ENCODE results near the gene ASPG. TPM values are rescaled to one million over a fixed set of nuclear protein-coding genes. Genes with fewer than 3 reads are reported as not detected.

ASPG gene
- total RNA-seq, 4 donors from 2014 or later, result 1.5 to 2.0 (median 1.9) TPM; not detected in 1

GRCh38 chr14:104041430-104042104 lies 43.9 kb upstream of the ASPG start:
- DNase-seq (ENCODE audit: low spot score) (no peak), ATAC-seq (ENCODE audit: low FRiP score) (no peak)
- TF ChIP-seq, protein P1, sequence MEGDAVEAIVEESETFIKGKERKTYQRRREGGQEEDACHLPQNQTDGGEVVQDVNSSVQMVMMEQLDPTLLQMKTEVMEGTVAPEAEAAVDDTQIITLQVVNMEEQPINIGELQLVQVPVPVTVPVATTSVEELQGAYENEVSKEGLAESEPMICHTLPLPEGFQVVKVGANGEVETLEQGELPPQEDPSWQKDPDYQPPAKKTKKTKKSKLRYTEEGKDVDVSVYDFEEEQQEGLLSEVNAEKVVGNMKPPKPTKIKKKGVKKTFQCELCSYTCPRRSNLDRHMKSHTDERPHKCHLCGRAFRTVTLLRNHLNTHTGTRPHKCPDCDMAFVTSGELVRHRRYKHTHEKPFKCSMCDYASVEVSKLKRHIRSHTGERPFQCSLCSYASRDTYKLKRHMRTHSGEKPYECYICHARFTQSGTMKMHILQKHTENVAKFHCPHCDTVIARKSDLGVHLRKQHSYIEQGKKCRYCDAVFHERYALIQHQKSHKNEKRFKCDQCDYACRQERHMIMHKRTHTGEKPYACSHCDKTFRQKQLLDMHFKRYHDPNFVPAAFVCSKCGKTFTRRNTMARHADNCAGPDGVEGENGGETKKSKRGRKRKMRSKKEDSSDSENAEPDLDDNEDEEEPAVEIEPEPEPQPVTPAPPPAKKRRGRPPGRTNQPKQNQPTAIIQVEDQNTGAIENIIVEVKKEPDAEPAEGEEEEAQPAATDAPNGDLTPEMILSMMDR (IDR thresholded peaks at IDR 0.05), result no peak

DNA sequence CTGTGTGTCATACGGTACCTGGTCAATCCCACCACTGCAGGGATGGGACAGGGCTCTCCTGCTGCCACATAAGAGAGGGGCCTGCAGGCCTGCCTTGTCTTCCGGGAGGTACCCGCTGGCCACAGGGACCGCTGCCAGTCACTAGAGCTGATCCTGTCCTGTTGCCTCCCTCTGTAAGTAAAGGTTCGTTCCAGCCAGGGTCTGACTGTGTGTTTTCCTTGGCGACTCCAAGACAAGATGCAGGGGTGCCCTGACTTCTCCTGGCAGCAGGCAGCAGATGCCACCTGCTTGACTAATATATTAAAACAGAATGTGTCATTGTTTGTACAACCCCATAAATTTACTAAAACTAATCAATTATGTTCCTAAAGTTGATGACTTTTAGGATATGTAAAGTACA lies 41.5 kb upstream of the ASPG start:
- no peak for ATAC-seq (ENCODE audit: low FRiP score)
- DNase-seq (ENCODE audit: low spot score), result no peak
- TF ChIP-seq, protein P1 (IDR thresholded peaks at IDR 0.05), result no peak

- DNase-seq (ENCODE audit: low spot score) (no peak), ATAC-seq (ENCODE audit: low FRiP score) (no peak)
- TF ChIP-seq, protein P1 (IDR thresholded peaks at IDR 0.05), result no peak
Observed at GRCh38 chr14:104047761-104048160, 37.7 kb upstream of the ASPG start.

DNA sequence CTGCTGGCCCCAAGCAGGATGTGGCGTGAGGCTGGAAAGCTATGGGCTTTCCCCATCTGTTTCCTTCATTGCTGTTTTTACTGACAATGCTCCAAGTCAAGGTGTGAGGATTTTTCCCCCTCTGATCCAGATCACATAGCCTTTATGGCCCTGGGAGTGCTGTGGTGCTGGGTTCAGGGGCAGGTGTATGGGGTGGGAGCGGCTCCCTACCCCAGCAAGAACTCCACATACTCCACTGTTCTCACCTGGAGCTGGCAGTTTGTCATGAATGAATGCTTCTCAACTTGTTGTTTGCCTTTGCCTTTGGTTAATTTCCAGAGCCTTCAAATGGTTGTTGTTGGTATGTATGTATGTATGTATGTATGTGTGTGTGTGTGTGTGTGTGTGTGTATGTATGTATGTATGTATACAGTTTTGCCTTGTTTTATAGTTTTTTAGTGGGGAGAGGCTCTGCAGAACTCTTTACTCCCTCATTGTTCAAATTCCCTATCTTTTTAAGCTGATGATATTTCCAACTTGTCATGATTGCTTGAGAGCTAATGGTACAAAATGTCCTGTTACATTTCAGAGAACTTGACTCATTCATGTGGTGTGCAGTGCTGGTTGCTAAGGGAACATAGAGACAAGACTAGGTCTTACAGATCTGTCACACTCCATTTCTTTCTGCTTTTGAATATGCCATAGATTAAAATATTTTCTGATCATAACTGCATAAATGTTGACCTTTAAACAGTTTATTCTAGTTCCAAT lies 36.6 kb upstream of the ASPG start:
- no peak for DNase-seq (ENCODE audit: low spot score)
- no peak for ATAC-seq (ENCODE audit: low FRiP score)
- TF ChIP-seq, protein P1 (IDR thresholded peaks at IDR 0.05), result no peak

DNA sequence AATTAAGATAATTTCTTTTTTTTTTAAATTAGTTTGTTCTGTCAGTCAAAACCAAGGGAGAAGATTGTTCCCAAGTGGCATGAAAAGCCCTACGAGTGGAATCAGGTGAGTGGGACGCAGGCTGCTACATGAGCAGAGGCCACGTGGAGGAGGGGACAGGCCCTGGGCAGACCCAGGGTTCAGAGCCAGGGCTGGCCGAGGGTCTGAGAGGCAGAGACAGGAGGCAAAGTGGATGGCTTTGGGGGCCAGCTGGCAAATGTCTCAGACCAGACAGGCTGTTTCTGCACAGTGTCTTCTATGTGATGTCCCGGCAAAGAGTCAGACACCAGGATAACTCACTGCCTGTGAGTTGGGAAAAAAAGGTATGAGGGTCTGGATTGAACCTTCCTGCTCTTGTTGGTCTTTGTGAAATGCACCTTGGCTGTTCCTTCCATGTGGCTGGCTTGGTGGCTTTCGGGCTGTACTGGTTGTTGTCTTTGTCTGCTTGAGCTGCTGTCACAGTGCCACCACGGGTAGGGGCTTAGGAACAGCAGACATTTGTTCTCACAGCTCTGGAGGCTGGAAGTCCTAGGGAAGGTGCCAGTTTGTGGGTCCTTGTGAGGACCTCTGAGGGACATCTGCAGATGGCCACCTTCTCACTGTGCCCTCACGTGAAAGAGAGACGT lies 35.8 kb upstream of the ASPG start:
- TF ChIP-seq, protein P1 (IDR thresholded peaks at IDR 0.05), result no peak
- DNase-seq (ENCODE audit: low spot score) (no peak), ATAC-seq (ENCODE audit: low FRiP score) (no peak)

DNA sequence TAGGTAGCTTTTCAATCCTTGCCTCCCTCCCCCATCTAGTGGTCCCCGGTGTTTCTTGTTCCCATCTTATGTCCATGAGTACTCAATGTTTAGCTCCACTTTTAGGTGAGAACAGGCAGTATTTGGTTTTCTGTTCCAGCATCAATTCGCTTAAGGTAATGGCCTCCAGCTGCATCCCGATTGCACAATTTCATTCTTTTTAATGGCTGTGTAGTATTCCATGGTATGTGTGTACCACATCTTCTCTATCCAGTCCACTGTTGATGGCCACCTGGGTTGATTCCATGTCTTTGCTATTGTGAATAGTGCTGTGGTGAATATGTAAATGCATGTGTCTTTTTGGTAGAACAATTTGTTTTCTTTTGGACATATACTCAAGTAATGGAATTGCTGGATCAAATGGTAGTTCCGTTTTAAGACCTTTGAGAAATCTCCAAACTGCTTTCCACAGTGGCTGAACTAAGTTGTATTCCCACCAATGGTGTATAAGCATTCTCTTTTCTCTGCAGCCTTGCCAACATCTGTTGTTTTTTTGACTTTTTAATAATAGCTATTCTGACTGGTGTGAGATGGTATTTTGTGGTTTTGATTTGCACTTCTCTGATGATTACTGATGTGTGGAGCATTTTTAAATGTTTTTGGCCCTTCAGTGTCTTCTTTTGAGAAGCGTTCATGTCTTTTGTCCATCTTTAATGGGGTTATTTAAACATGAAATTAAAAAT lies 34.2 kb upstream of the ASPG start:
- ATAC-seq (ENCODE audit: low FRiP score), result no peak
- no peak for DNase-seq (ENCODE audit: low spot score)
- TF ChIP-seq, protein P1 (IDR thresholded peaks at IDR 0.05), result no peak

Measured in omental fat pad (tissue), 4 donors.